ENCODE data around the gene GAB4. TPM values are rescaled to one million over a fixed set of nuclear protein-coding genes. Genes with fewer than 3 reads are reported as not detected.
"Not testable (repeated sequence)": the region's sequence is repeated elsewhere in the genome, so short reads cannot be mapped to it uniquely, and the experiment has no call there.

The GAB4 gene
- total RNA-seq, 1 donor from 2014 or later = not detected

GRCh38 chr22:16917144-16918003 is 90.6 kb downstream of the GAB4 start:
- TF ChIP-seq, protein P1, sequence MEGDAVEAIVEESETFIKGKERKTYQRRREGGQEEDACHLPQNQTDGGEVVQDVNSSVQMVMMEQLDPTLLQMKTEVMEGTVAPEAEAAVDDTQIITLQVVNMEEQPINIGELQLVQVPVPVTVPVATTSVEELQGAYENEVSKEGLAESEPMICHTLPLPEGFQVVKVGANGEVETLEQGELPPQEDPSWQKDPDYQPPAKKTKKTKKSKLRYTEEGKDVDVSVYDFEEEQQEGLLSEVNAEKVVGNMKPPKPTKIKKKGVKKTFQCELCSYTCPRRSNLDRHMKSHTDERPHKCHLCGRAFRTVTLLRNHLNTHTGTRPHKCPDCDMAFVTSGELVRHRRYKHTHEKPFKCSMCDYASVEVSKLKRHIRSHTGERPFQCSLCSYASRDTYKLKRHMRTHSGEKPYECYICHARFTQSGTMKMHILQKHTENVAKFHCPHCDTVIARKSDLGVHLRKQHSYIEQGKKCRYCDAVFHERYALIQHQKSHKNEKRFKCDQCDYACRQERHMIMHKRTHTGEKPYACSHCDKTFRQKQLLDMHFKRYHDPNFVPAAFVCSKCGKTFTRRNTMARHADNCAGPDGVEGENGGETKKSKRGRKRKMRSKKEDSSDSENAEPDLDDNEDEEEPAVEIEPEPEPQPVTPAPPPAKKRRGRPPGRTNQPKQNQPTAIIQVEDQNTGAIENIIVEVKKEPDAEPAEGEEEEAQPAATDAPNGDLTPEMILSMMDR (IDR thresholded peaks at IDR 0.05; ENCODE audit: borderline replicate concordance) = peak; percentile 70
- Histone ChIP-seq H3K27ac (replicated peaks) (no peak overlapping the region), H3K4me3 (no peak overlapping the region), H3K27me3 (ENCODE audit: low read depth) (peaks cover 97% of the 10 kb centered on the region), H3K9me3 (replicated peaks) (no peaks in the 10 kb centered on the region), H3K36me3 (no peaks in the 10 kb centered on the region), H3K4me1 (no peaks in the 10 kb centered on the region)
- DNase-seq = peak; percentile 51
- intact Hi-C loops (cut with micrococcal nuclease) = loop anchor here (5.0 kb wide), 1 partner anchor 140 kb away; no protein-coding TSS in a partner anchor

DNA sequence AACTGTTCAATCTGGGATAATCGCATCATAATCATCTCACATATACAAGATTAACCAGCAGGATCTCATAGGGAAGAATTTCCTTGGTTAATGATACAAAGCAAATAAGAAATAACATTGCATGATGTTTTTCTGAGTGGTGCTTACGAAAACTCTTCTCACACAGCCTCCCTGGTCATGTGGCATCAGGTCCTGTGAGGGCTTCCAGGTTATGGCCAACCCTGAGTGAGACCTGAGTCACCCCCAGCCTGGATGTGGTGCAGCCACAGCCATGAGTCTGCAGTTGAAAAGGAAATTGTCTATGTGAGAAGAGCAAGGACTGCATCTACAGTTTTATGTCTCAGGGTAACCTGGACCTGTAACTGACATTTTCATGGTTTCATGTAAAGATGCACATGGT is 92.3 kb downstream of the GAB4 start:
- TF ChIP-seq, protein P1 (IDR thresholded peaks at IDR 0.05; ENCODE audit: borderline replicate concordance) = no peak
- intact Hi-C loops (cut with micrococcal nuclease) = loop anchor here (5.0 kb wide), 1 partner anchor 142 kb away; no protein-coding TSS in a partner anchor
- no peak for DNase-seq
- Histone ChIP-seq H3K27ac (replicated peaks) (no peak overlapping the region), H3K9me3 (replicated peaks) (no peaks in the 10 kb centered on the region), H3K27me3 (ENCODE audit: low read depth) (peaks cover 96% of the 10 kb centered on the region), H3K36me3 (no peaks in the 10 kb centered on the region), H3K4me3 (no peak overlapping the region), H3K4me1 (no peaks in the 10 kb centered on the region)

- DNase-seq; H3K4me1 ChIP-seq; H3K9me3 ChIP-seq (replicated peaks); H3K4me3 ChIP-seq; H3K36me3 ChIP-seq; H3K27ac ChIP-seq (replicated peaks): not testable (repeated sequence)
- intact Hi-C loops (cut with micrococcal nuclease) = loop anchor here (5.0 kb wide), 1 partner anchor 142 kb away; no protein-coding TSS in a partner anchor
- peaks cover 92% of the 10 kb centered on the region for H3K27me3 ChIP-seq (ENCODE audit: low read depth)
These were observed 93.1 kb downstream of the GAB4 start for GRCh38 chr22:16914911-16915310.

- no peaks in the 10 kb centered on the region for H3K9me3 ChIP-seq (replicated peaks)
- DNase-seq = no peak
- no peaks in the 10 kb centered on the region for H3K4me1 ChIP-seq
- H3K27ac ChIP-seq (replicated peaks) = no peak overlapping the region
- peaks cover 87% of the 10 kb centered on the region for H3K27me3 ChIP-seq (ENCODE audit: low read depth)
- TF ChIP-seq, protein P1 (IDR thresholded peaks at IDR 0.05; ENCODE audit: borderline replicate concordance) = no peak
- intact Hi-C loops (cut with micrococcal nuclease) = no loop called here
- no peak overlapping the region for H3K4me3 ChIP-seq
- no peaks in the 10 kb centered on the region for H3K36me3 ChIP-seq
These were observed 94.0 kb downstream of the GAB4 start for GRCh38 chr22:16914006-16914405.

GRCh38 chr22:16912281-16912680 is 95.7 kb downstream of the GAB4 start:
- Histone ChIP-seq H3K9me3 (replicated peaks) (no peaks in the 10 kb centered on the region), H3K36me3 (no peaks in the 10 kb centered on the region), H3K27ac (replicated peaks) (no peak overlapping the region), H3K27me3 (ENCODE audit: low read depth) (peaks cover 84% of the 10 kb centered on the region), H3K4me3 (no peak overlapping the region), H3K4me1 (no peaks in the 10 kb centered on the region)
- intact Hi-C loops (cut with micrococcal nuclease) = no loop called here
- TF ChIP-seq, protein P1 (IDR thresholded peaks at IDR 0.05; ENCODE audit: borderline replicate concordance) = no peak
- DNase-seq = no peak

Other genes with a start within 250 kb of the GAB4 start
- not detected for gene XKR3, start 182.8 kb downstream of the GAB4 start, total RNA-seq
- gene IL17RA, start 76.8 kb upstream of the GAB4 start, total RNA-seq = 7.6 TPM
- 1.5 TPM for gene TMEM121B, start 113.1 kb upstream of the GAB4 start, total RNA-seq
- gene HDHD5, start 151.1 kb upstream of the GAB4 start, total RNA-seq = 52.6 TPM
- 38.0 TPM for gene ADA2, start 211.2 kb upstream of the GAB4 start, total RNA-seq

All from left ventricle myocardium inferior (tissue), 1 donor.